ENCODE data around the gene NBPF4.
"Not testable (repeated sequence)": the region's sequence is repeated elsewhere in the genome, so short reads cannot be mapped to it uniquely, and the experiment has no call there.

Gene NBPF4

GRCh38 chr1:108209456-108210108 is 34.3 kb downstream of the NBPF4 start:
- no peak for DNase-seq

DNA sequence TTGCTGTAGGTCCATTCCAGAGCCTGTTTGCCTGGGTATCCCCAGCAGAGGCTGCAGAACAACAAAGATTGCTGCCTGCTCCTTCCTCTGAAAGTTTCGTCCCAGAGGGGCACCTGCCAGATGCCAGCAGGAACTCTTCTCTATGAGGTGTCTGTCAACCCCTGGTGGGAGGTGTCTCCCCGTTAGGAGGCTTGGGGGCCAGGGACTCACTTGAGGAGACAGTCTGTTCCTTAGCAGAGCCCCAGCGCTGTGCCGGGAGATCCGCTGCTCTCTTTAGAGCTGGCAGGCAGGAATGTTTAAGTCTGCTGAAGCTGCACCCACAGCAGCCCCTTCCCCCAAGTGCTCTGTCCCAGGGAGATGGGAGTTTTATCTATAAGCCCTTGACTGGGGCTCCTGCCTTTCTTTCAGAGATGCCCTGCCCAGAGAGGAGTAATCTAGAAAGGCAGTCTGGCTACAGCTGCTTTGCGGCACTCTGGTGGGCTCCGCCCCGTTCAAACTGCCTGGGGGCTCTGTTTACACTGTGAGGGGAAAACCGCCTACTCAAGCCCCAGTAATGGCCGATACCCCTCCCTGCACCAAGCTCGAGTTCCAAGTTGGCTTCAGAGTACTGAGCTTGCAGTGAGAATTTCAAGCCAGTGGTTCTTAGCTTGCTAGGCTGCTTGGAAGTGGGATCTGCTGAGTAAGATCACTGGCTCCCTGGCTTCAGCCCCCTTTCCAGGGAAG is 35.0 kb downstream of the NBPF4 start:
- no peak for DNase-seq

- not testable (repeated sequence) for DNase-seq
Measured at GRCh38 chr1:108203582-108203981, 40.3 kb downstream of the NBPF4 start.

- DNase-seq = no peak
Measured at GRCh38 chr1:108201687-108202086, 42.2 kb downstream of the NBPF4 start.

DNA sequence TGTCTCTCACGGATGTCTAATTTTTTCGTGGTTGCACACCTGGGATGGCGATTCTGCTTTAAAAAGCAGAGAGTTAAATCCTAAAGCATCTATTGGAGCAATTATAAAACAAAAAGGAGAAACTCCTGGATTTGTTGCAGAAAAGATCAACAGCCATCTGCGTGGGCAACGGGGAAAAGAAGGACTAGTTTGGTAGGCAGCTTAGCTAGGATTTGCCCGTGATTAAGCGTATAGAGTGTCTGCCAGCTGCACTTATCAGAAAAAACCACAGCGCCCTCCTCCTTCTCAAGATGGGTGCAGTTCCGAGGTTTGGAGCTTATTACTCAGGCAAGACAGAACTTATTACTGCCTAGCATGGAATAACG is 43.2 kb downstream of the NBPF4 start:
- peak; percentile 59 for DNase-seq

GRCh38 chr1:108199781-108200686 is 43.8 kb downstream of the NBPF4 start, which contains the start of gene SLC25A24:
Gene SLC25A24, minus strand, starts transcription at chr1:108200343. Its CDS starts 205 bp downstream, at chr1:108200138.
- DNase-seq = peak; percentile 67

GRCh38 chr1:108199201-108199691 is 44.6 kb downstream of the NBPF4 start:
- DNase-seq = peak; percentile 32

DNA sequence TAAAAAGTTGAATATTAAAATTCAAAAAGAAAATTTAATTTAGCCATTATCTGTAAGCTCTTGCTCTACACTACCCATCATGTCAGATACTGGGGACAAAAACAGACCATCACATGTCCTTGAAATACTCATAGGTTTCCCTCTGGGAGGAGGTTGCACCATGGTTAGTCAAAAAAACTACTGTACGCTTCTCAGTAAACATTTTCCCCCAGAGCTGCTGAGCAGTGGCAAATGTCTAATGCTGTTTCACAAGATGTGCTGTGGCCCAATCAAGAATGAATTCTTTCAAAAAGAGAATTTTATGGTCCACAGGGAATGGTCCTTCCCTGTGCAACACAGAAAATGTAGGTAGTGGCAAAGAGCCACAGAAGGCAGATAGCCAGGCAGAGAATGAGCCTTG is 49.8 kb downstream of the NBPF4 start:
- DNase-seq = no peak

DNA sequence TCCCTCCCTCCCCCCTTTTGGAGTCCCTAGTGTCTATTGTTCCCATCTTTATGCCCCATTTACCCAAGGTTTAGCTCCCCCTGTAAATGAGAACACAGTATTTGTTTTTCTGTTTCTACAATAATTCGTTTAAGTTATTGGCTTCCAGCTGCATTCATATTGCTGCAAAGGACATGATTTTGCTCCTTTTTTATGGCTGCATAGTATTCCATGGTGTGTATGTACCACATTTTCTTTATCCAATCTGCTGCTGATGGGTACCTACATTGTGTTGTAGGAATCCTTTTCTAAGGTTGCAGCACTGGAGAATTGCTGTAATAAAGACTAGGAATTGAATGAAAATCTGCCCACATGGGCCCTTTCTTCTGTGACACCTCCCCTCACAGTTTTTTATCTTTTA is 50.5 kb downstream of the NBPF4 start:
- no peak for DNase-seq

DNA sequence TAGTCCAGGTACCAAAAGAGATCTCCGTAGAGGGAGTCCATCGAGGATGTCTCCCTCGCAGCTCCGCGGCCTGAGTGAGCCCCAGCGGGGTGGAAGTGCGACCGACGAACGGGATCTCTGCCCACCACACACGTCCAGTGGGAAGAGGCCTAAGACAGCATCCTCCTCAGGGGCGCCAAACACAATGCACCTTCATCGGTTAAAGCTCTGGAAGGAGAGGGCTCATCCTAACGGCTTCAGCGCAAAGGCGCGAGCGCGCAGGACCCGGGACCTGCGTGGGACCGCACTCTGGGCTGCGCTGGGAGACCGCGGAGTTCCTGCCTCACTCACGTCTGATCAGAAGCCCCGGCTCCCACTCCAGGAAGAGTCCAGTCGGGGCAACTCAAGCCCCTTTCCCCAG is 51.3 kb downstream of the NBPF4 start:
- no peak for DNase-seq

DNA sequence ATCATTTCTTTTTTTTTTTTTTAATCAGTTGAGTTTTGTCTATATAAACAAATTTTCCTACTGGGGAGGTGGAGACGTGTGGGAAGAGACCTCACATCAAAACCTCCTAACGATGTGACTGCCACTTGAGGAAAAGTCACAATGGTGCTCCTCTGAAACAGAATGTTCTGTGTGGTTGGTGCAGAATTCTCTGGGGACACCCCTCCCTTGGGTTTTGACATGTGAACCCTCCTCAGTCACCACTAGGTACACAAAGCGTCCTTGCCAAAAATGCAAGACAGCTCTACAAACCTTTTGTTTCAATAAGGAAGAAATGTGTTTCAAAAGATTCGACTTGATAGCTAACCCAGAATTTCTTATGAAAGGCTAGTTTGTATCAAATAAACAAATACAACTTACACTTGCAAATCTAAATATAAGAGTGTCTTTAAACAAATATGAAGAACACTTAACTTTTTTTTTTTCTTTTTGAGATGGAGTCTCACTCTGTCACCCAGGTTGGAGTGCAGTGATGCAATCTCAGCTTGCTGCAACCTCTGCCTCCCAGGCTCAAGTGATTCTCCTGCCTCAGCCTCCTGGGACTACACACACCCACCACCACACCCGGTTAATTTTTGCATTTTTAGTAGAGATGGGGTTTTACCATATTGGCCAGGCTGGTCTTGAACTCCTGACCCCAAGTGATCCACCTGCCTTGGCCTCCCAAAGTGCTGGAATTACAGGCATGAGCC is 53.0 kb downstream of the NBPF4 start:
- DNase-seq = no peak

DNA sequence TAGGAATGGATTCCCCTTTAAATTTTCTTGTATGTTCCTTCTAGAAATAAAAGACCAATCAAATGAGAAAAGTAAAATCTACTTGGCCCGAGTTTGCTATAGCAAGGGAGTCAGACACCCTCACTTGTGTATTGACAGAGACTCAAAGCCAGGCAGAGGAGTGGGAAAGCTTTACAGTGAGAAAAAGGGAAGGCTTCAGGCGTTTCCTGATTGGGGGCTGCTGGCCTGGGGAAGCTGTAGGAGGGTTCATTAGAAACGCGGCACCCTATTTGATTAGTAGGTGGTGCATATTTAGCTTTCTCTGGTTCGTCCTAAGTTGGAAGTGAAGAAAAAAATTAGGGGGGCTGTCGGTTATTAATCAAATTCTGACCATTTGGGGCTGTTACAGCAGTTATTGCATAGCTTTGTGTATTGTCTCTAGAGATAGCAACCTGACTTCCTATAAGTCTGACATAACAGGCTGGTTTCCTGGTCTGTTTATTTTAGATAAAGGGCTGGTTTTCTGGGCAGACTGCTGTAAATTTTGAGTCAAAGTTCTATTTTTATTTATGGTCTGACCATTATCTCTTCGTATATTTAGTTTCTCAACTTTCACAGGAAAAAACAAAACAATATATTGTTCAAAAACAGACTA is 53.8 kb downstream of the NBPF4 start:
- DNase-seq = no peak

DNA sequence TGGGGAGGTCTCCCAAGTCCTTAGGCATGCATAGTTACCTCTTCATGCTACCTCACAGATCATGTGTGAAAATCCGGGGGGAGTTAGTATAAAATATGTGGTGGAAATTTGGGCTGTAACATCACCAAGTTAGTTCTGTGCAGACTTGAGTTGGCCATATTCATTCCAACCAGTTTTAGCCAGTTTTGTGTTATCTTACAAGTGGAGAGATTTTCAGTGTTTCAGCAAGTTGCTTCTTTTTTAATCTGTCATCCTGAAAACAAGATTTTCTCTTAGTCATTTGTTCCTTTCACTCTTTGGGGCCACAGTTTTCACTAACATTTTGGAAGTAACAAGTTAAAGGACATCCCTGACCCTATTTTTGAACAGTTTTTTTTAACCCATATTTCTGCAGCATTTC is 55.1 kb downstream of the NBPF4 start:
- no peak for DNase-seq

DNA sequence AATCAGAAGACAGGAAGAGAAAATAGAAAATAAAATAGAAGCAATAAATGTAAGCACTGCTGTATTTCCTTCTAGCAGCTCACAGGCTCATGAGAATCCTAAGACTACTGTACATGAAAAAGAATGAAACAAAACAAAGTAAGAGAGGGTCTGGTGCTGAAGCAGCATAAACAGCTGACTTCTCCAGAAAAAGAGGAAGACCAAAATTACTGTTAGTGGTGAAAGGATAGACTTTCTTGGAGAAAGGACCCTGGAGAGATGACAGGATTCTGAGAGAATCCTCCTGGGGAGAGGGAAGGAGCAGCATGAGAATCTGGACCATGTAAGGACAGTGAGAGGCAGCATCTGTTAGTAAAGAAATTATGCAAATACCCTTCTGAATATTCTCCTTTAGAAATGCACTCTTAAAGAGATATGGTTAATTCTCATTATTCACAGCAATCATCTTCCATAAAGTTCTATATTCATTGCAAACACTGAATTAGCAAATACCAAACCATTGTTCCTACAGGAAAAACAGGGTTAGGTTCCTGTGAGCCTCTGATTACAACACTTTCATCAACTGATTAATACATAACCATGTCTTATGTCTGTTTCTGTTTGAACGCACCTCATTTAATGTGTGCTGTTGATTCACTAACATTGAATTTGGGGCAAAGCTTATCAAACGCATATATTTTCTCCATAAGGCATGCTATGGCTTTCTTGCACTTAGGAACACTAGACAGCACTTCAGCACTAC is 60.7 kb downstream of the NBPF4 start:
- no peak for DNase-seq

DNA sequence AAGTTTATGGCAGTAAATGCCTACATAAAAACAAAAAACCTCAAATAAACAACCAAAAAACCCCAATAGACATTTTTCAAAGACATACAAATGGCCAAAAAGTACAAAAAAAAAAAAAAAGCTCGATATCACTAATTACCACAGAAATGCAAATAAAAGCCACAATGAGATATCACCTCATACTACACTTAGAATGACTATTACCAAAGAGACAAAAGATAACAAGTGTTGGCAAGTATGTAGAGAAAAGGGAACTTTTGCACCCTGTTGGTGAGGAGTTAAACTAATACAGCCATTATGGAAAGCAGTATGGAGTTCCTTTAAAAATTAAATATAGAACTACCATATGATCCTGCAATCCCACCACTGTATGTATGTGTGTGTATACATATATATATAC is 64.9 kb downstream of the NBPF4 start:
- DNase-seq = no peak
